HL-60/S4 (cell line): ENCODE data around the gene FGB.

ENCODE experiments used
- in situ Hi-C: fragments of 300-500 bp; cut with MboI; formaldehyde crosslinking; loops from 2 replicates; pipeline ENCODE4 v1.14.3; 2022; ENCODE audit warnings: low sequenced_read_pairs

Gene FGB

GRCh38 chr4:154565704-154566103 is 2.9 kb downstream of the FGB start:
- in situ Hi-C loops, result no loop called here

GRCh38 chr4:154566639-154567204 is 3.9 kb downstream of the FGB start:
- in situ Hi-C loops, result no loop called here

GRCh38 chr4:154569028-154569427 is 6.2 kb downstream of the FGB start:
- in situ Hi-C loops, result no loop called here

- in situ Hi-C loops, result no loop called here
These were observed 6.8 kb downstream of the FGB start for GRCh38 chr4:154569584-154569983.

GRCh38 chr4:154573190-154573870 is 10.5 kb downstream of the FGB start:
- in situ Hi-C loops, result no loop called here

- in situ Hi-C loops, result no loop called here
These were observed 11.5 kb downstream of the FGB start for GRCh38 chr4:154574311-154574710.

GRCh38 chr4:154577324-154577723 is 14.5 kb downstream of the FGB start:
- in situ Hi-C loops, result no loop called here

GRCh38 chr4:154578919-154579318 is 16.1 kb downstream of the FGB start:
- in situ Hi-C loops, result no loop called here

GRCh38 chr4:154579927-154580326 is 17.1 kb downstream of the FGB start:
- in situ Hi-C loops, result no loop called here

- in situ Hi-C loops, result no loop called here
These were observed 19.9 kb downstream of the FGB start for GRCh38 chr4:154582723-154583122.

GRCh38 chr4:154583230-154583629 is 20.4 kb downstream of the FGB start:
- in situ Hi-C loops, result no loop called here

GRCh38 chr4:154583677-154584076 is 20.9 kb downstream of the FGB start:
- in situ Hi-C loops, result no loop called here

- in situ Hi-C loops, result no loop called here
These were observed 21.4 kb downstream of the FGB start for GRCh38 chr4:154584259-154584658.

GRCh38 chr4:154585369-154586018 is 22.7 kb downstream of the FGB start:
- in situ Hi-C loops, result no loop called here

GRCh38 chr4:154586296-154587033 is 23.7 kb downstream of the FGB start:
- in situ Hi-C loops, result no loop called here

- in situ Hi-C loops, result no loop called here
These were observed 25.4 kb downstream of the FGB start for GRCh38 chr4:154588198-154588597.

GRCh38 chr4:154589296-154590197 is 26.7 kb downstream of the FGB start:
- in situ Hi-C loops, result no loop called here

- in situ Hi-C loops, result no loop called here
These were observed 27.7 kb downstream of the FGB start, which contains the start of gene FGA for GRCh38 chr4:154590329-154591006. Gene FGA (minus strand): TSS chr4:154590742. CDS start chr4:154590687, 55 bp downstream.

- in situ Hi-C loops, result no loop called here
These were observed 29.1 kb downstream of the FGB start for GRCh38 chr4:154591890-154592289.

GRCh38 chr4:154593868-154594267 is 31.1 kb downstream of the FGB start:
- in situ Hi-C loops, result no loop called here
